ENCODE results near the gene FHIT. TPM values are rescaled to one million over a fixed set of nuclear protein-coding genes. Genes with fewer than 3 reads are reported as not detected.

Gene FHIT
- total RNA-seq, 2 donors from 2014 or later, result 6.8 to 12.3 TPM

GRCh38 chr3:61141697-61142096 is 109.6 kb downstream of the FHIT start:
- H3K27ac ChIP-seq (ENCODE audit: low read depth, low read length), result peak overlapping the region; percentile 55
- WGBS, 2 experiments (ENCODE audit: insufficient coverage in 1 of 2, insufficient read length in 1 of 2), result 3 to 13% methylated on average over 3 of the region's 3 CpGs
- Mint-ChIP-seq H3K9me3 (peaks cover 4% of the 10 kb centered on the region), H3K27ac (peak overlapping the region; percentile 46), H3K4me3 (no peak overlapping the region), H3K36me3 (ENCODE audit: low read depth) (peaks cover 2% of the 10 kb centered on the region), H3K27me3 (ENCODE audit: insufficient read depth) (no peaks in the 10 kb centered on the region), H3K4me1 (peaks cover 17% of the 10 kb centered on the region)
- DNase-seq, result peak; percentile 71
- no peak overlapping the region for H3K4me3 ChIP-seq (ENCODE audit: low read length)
- TF ChIP-seq CTCF (conservative IDR thresholded peaks at IDR 0.05), result no peak
- no peaks in the 10 kb centered on the region for H3K36me3 ChIP-seq (ENCODE audit: control insufficient read depth, insufficient read depth, low read length)
- H3K27me3 ChIP-seq (ENCODE audit: control insufficient read depth, insufficient read depth, low read length, poor library complexity, severe bottlenecking), result no peaks in the 10 kb centered on the region
- no peak overlapping the region for H3K9ac ChIP-seq (ENCODE audit: extremely low read depth, low read length, poor library complexity, severe bottlenecking)
- peaks cover 7% of the 10 kb centered on the region for H3K4me1 ChIP-seq (ENCODE audit: control insufficient read depth, insufficient read depth, low read length)
- no peaks in the 10 kb centered on the region for H3K9me3 ChIP-seq (ENCODE audit: control insufficient read depth, low read length)

GRCh38 chr3:61141227-61141626 is 110.0 kb downstream of the FHIT start:
- Histone ChIP-seq H3K27ac (ENCODE audit: low read depth, low read length) (peak overlapping the region; percentile 55), H3K4me3 (ENCODE audit: low read length) (peak overlapping the region; percentile 27), H3K9me3 (ENCODE audit: control insufficient read depth, low read length) (no peaks in the 10 kb centered on the region), H3K9ac (ENCODE audit: extremely low read depth, low read length, poor library complexity, severe bottlenecking) (no peak overlapping the region), H3K4me1 (ENCODE audit: control insufficient read depth, insufficient read depth, low read length) (peaks cover 7% of the 10 kb centered on the region), H3K36me3 (ENCODE audit: control insufficient read depth, insufficient read depth, low read length) (no peaks in the 10 kb centered on the region), H3K27me3 (ENCODE audit: control insufficient read depth, insufficient read depth, low read length, poor library complexity, severe bottlenecking) (no peaks in the 10 kb centered on the region)
- Mint-ChIP-seq H3K4me3 (no peak overlapping the region), H3K27ac (peak overlapping the region; percentile 46), H3K9me3 (peaks cover 4% of the 10 kb centered on the region), H3K4me1 (peaks cover 17% of the 10 kb centered on the region), H3K27me3 (ENCODE audit: insufficient read depth) (no peaks in the 10 kb centered on the region), H3K36me3 (ENCODE audit: low read depth) (peaks cover 2% of the 10 kb centered on the region)
- DNase-seq, result no peak
- WGBS, 2 experiments (ENCODE audit: insufficient coverage in 1 of 2, insufficient read length in 1 of 2), result 0 to 21% methylated on average over 2 to 4 of the region's 4 CpGs
- TF ChIP-seq CTCF (conservative IDR thresholded peaks at IDR 0.05), result no peak

DNA sequence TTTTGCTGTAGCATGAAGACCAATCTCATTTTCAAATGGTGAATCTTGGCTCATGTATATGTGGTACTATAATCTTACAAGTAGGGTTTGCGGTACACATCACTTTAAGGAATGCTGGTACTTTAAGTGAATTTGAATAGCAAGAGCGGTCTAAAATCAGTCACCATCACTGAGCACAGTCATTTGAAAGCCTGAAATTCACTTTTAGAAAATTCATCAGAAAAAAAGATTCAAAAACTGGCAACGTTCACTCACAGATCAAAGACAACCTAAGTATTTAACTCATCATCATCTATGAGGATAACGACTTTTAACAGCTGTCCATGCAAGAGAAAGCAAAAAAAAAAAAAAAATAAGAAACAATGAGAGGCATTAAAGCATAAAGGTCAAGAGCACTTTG is 111.6 kb downstream of the FHIT start:
- DNase-seq, result no peak
- Mint-ChIP-seq H3K9me3 (no peaks in the 10 kb centered on the region), H3K36me3 (ENCODE audit: low read depth) (peaks cover 2% of the 10 kb centered on the region), H3K27ac (no peak overlapping the region), H3K27me3 (ENCODE audit: insufficient read depth) (no peaks in the 10 kb centered on the region), H3K4me3 (no peak overlapping the region), H3K4me1 (peaks cover 17% of the 10 kb centered on the region)
- Histone ChIP-seq H3K9me3 (ENCODE audit: control insufficient read depth, low read length) (no peaks in the 10 kb centered on the region), H3K27ac (ENCODE audit: low read depth, low read length) (no peak overlapping the region), H3K4me3 (ENCODE audit: low read length) (no peak overlapping the region), H3K4me1 (ENCODE audit: control insufficient read depth, insufficient read depth, low read length) (peaks cover 7% of the 10 kb centered on the region), H3K9ac (ENCODE audit: extremely low read depth, low read length, poor library complexity, severe bottlenecking) (no peak overlapping the region), H3K36me3 (ENCODE audit: control insufficient read depth, insufficient read depth, low read length) (no peaks in the 10 kb centered on the region), H3K27me3 (ENCODE audit: control insufficient read depth, insufficient read depth, low read length, poor library complexity, severe bottlenecking) (no peaks in the 10 kb centered on the region)
- TF ChIP-seq CTCF (conservative IDR thresholded peaks at IDR 0.05), result no peak
- WGBS, 2 experiments (ENCODE audit: insufficient coverage in 1 of 2, insufficient read length in 1 of 2), result 94 to 100% methylated on average over 2 to 4 of the region's 4 CpGs
